LNCAP (cell line): ENCODE results near the gene RPL3.

ENCODE experiments used
- TF ChIP-seq, protein P1 (sequence below): fragments of 450-650 bp; IDR thresholded peaks from 2 replicates; pipeline ENCODE4 v1.5.1; 2017; ENCODE audit warnings: mild to moderate bottlenecking

Gene RPL3

DNA sequence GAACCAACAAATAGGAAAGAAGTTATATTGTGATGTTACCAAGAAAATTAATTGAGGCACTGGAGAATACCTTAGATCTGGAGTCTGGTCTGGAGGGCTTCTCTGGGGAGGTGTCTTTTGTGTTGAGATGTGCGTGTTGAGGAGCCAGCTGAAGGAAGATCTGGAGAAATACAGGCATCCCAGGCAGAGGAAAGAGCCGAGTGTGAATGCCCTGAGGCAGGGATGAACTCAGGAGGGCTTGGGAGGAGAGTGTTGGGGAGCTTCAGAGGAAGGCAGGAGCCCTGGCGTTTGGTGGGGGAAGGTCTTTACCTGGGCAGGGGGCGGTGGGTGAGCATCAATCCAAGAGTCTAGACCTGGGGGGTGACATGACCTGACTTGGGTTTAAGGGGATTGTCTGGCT, 43.5 kb upstream of the RPL3 start:
- TF ChIP-seq, protein P1, sequence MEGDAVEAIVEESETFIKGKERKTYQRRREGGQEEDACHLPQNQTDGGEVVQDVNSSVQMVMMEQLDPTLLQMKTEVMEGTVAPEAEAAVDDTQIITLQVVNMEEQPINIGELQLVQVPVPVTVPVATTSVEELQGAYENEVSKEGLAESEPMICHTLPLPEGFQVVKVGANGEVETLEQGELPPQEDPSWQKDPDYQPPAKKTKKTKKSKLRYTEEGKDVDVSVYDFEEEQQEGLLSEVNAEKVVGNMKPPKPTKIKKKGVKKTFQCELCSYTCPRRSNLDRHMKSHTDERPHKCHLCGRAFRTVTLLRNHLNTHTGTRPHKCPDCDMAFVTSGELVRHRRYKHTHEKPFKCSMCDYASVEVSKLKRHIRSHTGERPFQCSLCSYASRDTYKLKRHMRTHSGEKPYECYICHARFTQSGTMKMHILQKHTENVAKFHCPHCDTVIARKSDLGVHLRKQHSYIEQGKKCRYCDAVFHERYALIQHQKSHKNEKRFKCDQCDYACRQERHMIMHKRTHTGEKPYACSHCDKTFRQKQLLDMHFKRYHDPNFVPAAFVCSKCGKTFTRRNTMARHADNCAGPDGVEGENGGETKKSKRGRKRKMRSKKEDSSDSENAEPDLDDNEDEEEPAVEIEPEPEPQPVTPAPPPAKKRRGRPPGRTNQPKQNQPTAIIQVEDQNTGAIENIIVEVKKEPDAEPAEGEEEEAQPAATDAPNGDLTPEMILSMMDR = no peak

DNA sequence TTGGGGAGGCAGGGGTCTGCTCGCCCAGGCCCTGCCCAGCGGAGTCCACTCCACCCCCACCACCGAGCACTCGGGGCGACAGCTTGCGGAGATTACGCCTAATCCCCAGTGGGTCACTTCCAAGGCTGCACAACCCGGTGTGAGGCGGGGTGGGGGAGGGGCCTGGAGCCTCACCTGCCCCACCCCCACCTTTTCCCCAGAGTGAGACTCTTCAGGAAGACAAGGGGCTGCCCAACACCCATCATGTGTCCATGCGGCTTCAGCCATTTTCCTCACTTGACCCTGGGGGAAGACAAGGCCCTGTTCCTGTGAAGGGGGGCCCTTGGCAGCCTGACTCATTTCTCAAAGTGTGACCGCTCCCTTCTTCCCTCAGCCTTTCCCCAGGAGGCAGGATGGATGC, 42.8 kb upstream of the RPL3 start:
- TF ChIP-seq, protein P1 = no peak

DNA sequence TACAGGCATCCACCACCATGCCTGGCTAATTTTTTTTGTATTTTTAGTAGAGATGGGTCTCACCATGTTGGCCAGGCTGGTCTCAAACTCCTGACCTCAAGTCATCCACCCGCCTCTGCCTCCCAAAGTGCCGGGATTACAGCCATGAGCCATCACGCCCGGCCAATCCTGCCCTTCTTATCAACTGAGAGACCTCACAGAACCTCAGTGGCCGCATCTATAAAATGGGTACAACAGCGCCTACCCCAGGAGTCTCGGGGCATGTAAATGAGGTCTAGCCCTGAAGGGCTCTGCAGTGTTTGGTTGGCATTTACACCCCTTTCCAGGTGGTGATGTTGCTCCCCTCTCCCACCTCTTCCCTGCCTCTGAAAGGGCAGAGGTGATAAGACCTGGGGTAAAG, 42.1 kb upstream of the RPL3 start:
- TF ChIP-seq, protein P1 = no peak

DNA sequence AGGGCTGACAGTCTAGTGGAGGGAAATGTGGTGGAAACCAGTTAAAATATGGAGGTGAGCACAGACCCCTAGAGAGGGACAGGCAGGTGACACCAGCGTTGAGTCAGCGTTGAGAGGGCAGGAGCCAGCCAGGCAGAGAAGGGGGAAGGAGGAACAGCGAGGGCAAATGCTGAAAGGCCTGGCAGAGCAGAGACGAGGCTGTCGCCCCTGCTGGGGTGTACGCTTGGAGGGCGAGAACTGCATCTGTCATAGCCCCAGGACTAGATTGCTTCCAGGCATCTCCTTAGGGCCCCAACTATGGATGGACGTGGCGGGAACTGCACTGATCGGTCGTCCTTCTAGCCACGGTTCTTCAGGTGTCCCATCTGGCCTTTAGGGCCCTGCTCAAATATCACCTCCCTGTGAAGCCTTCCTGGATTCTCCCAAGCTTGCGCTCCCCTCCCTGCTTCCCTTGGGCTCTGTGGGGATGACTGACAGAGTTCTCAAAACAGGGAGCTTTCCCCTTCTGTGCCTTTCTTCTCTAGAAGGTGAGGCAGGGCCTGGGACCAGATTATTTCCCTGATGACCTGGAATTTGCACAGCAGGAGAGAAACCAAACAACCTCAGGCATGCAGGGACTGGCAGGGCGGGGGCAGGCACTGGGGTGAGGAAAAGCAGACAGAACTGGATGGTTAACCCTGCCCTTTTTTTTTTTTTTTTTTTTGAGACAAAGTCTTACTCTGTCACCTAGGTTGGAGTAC, 41.4 kb upstream of the RPL3 start:
- TF ChIP-seq, protein P1 = no peak

DNA sequence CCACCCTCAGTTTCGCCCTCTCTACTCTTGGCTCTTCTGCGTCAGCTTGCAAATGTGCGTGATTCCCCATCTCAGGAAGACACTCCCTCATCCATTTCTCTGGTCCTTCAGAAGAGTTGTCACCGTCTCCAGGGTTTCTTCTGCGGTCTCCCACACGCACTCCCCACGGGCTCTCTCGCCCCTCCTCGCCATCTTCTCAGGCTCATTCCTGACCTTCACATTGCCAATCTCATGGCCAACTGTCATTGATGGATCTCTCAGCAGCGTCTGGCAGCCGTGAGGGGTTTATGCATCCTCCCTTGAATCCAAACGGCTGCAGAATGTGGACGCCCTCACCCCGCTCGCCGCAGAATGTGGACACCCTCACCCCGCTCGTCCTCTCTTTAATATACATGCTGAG, 40.8 kb upstream of the RPL3 start:
- TF ChIP-seq, protein P1 = no peak

DNA sequence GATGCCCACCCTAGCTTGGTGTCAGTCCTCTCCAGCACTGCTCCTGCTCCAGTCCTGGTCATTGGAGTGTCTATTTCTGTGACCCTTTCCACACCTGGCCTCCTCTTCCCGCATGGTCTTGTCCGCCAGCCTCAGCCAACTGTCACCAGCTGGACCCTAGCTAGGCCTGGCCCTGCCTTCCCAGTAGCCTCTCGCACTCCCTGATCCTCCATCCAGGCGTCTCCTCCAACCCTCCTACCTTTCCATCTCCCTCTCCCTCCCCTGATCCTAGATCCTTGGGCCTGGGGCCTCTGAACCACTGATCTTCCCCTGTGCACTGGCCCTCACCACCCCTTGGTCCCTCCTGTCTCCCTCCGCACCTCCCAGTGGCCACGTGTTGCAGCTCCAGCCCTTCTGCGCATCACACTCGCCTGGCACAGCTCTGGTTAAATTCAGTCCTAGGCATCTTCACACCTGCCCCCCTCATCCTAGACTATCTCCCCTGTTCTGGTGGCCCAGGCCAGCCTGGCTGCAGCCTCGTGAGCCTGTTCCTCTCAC, 40.3 kb upstream of the RPL3 start:
- TF ChIP-seq, protein P1 = no peak

DNA sequence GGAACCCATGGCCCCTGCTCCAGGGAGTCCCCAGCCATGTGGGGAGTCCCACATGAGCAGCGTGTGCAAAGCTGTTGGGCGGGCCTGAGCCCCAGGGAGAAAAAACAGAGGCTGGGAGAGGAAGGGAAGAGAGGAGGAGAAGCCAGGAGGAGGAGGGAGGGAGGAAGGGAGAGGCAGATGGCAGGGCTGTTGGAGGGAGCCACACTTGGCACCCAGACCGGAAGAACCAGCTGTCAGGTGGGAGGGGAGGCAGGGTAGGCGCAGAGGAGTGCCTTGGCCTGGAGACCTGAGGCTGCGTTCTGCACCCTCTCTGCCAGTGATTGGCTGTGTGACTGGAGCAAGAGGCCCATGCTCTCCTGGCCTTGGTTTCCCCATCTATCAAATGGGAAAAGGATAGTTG, 37.0 kb upstream of the RPL3 start:
- TF ChIP-seq, protein P1 = no peak
